PC-3 (cell line): Measurements from ENCODE around the gene EMC8.

Experiments
- EZH2 ChIP-seq: fragments of 300-600 bp; sonication (generic); IDR thresholded peaks from one replicate; pipeline ENCODE4 v1.6.1; 2017; ENCODE audit warnings: antibody characterized with exemption, mild to moderate bottlenecking, low read length; ENCODE audit not compliant: unreplicated experiment
- TF ChIP-seq, protein P1 (sequence below): fragments of 300-600 bp; sonication (generic); conservative IDR thresholded peaks from 2 replicates; pipeline ENCODE4 v1.5.1; 2017; ENCODE audit warnings: antibody characterized with exemption, low read depth, mild to moderate bottlenecking, low read length

DNA sequence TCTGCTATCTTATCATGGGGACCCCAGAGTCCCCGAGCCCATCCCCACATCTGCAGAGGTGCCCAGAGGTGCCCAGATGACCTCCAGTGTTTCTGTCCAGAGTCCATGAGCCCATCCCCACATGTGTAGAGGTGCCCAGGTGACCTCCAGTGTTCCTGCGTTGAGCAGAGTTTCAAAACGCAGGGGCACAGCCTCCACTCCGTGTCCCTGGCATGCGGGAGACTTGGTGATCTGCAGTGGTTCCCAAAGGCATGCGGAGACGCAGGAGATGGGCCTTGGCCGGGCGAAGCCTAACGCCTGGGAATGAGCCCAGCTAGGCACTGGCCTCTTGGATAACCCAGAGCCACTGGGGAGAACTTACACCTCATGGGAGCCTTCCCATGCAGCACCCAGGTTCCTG lies 41.5 kb upstream of the EMC8 start:
- no peak for TF ChIP-seq EZH2
- TF ChIP-seq, protein P1, sequence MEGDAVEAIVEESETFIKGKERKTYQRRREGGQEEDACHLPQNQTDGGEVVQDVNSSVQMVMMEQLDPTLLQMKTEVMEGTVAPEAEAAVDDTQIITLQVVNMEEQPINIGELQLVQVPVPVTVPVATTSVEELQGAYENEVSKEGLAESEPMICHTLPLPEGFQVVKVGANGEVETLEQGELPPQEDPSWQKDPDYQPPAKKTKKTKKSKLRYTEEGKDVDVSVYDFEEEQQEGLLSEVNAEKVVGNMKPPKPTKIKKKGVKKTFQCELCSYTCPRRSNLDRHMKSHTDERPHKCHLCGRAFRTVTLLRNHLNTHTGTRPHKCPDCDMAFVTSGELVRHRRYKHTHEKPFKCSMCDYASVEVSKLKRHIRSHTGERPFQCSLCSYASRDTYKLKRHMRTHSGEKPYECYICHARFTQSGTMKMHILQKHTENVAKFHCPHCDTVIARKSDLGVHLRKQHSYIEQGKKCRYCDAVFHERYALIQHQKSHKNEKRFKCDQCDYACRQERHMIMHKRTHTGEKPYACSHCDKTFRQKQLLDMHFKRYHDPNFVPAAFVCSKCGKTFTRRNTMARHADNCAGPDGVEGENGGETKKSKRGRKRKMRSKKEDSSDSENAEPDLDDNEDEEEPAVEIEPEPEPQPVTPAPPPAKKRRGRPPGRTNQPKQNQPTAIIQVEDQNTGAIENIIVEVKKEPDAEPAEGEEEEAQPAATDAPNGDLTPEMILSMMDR, result no peak
